WTC11 (cell line): Measurements from ENCODE around the gene CFAP299. TPM values are rescaled to one million over a fixed set of nuclear protein-coding genes. Genes with fewer than 3 reads are reported as not detected.

ENCODE experiments used
- ATAC-seq: fragments of 200-7000 bp; cut with Tn5 transposase; 2 replicates; pipeline ENCODE4 v1.10.0; 2021; ENCODE audit warnings: mild to moderate bottlenecking, moderate library complexity
- CTCF ChIA-PET: fragments of 300-600 bp; sonication (Branson Sonifier 250); formaldehyde crosslinking; loops from one replicate; lab custom pipeline; 2021; ENCODE audit warnings: antibody characterized with exemption; lab: Charles Lee
- POLR2A ChIA-PET: fragments of 350-600 bp; sonication (Branson Sonifier 250); formaldehyde crosslinking; loops from one replicate; lab custom pipeline; 2021; ENCODE audit warnings: antibody characterized with exemption; lab: Charles Lee
- DNase-seq: peaks from one replicate; pipeline ENCODE4 v3.0.0; 2021; ENCODE audit warnings: low spot score
- H3K27ac Mint-ChIP-seq: 2 replicates; pipeline ENCODE4 v1.8.0; 2021; ENCODE audit warnings: mixed read lengths
- H3K27me3 Mint-ChIP-seq: 2 replicates; pipeline ENCODE4 v1.8.0; 2021; ENCODE audit warnings: low read depth, mild to moderate bottlenecking, moderate library complexity, mixed read lengths
- H3K36me3 Mint-ChIP-seq: 2 replicates; pipeline ENCODE4 v1.8.0; 2021; ENCODE audit warnings: mixed read lengths
- H3K4me1 Mint-ChIP-seq: 2 replicates; pipeline ENCODE4 v1.8.0; 2022; ENCODE audit warnings: mixed read lengths
- H3K4me3 Mint-ChIP-seq: 2 replicates; pipeline ENCODE4 v1.8.0; 2021; ENCODE audit warnings: mild to moderate bottlenecking, moderate library complexity, mixed read lengths
- H3K9me3 Mint-ChIP-seq: 2 replicates; pipeline ENCODE4 v1.8.0; 2021; ENCODE audit warnings: mixed read lengths
- AR ChIP-seq: fragments of 250-450 bp; sonication (Bioruptor Pico); IDR thresholded peaks from 2 replicates; pipeline ENCODE4 v1.9.0; 2021; ENCODE audit warnings: mild to moderate bottlenecking
- ATF6 ChIP-seq: sonication (generic); formaldehyde crosslinking; IDR thresholded peaks from 2 replicates; pipeline ENCODE4 v1.8.1; 2023; ENCODE audit warnings: mild to moderate bottlenecking, missing genetic modification reagents
- E2F1 ChIP-seq: sonication (generic); formaldehyde crosslinking; IDR thresholded peaks from 2 replicates; pipeline ENCODE4 v1.8.0; 2022; ENCODE audit warnings: mild to moderate bottlenecking, missing genetic modification reagents
- EMX1 ChIP-seq: fragments of 250-450 bp; sonication (Bioruptor Pico); IDR thresholded peaks from 2 replicates; pipeline ENCODE4 v1.8.0; 2021; ENCODE audit warnings: mild to moderate bottlenecking
- IRF1 ChIP-seq: sonication (generic); formaldehyde crosslinking; IDR thresholded peaks from 2 replicates; pipeline ENCODE4 v1.8.0; 2023; ENCODE audit warnings: missing genetic modification reagents
- KAT7 ChIP-seq: sonication (generic); formaldehyde crosslinking; IDR thresholded peaks from 2 replicates; pipeline ENCODE4 v1.8.1; 2023; ENCODE audit warnings: missing genetic modification reagents, mild to moderate bottlenecking, borderline replicate concordance
- MLX ChIP-seq: sonication (generic); formaldehyde crosslinking; IDR thresholded peaks from 2 replicates; pipeline ENCODE4 v1.8.1; 2023; ENCODE audit warnings: mild to moderate bottlenecking, missing genetic modification reagents, moderate library complexity
- MXD4 ChIP-seq: fragments of 250-450 bp; sonication (Bioruptor Pico); IDR thresholded peaks from 2 replicates; pipeline ENCODE4 v1.8.0; 2021; ENCODE audit warnings: mild to moderate bottlenecking, moderate library complexity, borderline replicate concordance
- NR3C1 ChIP-seq: sonication (generic); formaldehyde crosslinking; conservative IDR thresholded peaks from 2 replicates; pipeline ENCODE4 v1.8.1; 2023; ENCODE audit warnings: low read depth, mild to moderate bottlenecking, missing genetic modification reagents
- OVOL2 ChIP-seq: fragments of 250-450 bp; sonication (Bioruptor Pico); IDR thresholded peaks from 2 replicates; pipeline ENCODE4 v1.9.0; 2021; ENCODE audit warnings: mild to moderate bottlenecking, borderline replicate concordance
- STAT6 ChIP-seq: sonication (generic); formaldehyde crosslinking; conservative IDR thresholded peaks from 2 replicates; pipeline ENCODE4 v1.8.1; 2023; ENCODE audit warnings: mild to moderate bottlenecking, low read depth, missing genetic modification reagents, moderate library complexity
- TP53 ChIP-seq: sonication (generic); formaldehyde crosslinking; IDR thresholded peaks from 2 replicates; pipeline ENCODE4 v1.8.1; 2023; ENCODE audit warnings: mild to moderate bottlenecking, missing genetic modification reagents
- ZBTB21 ChIP-seq: sonication (generic); formaldehyde crosslinking; IDR thresholded peaks from 2 replicates; pipeline ENCODE4 v1.8.1; 2023; ENCODE audit warnings: mild to moderate bottlenecking, missing genetic modification reagents, borderline replicate concordance
- ZBTB43 ChIP-seq: sonication (generic); formaldehyde crosslinking; IDR thresholded peaks from 2 replicates; pipeline ENCODE4 v1.8.1; 2023; ENCODE audit warnings: mild to moderate bottlenecking, missing genetic modification reagents
- ZNF416 ChIP-seq: fragments of 250-450 bp; sonication (Bioruptor Pico); IDR thresholded peaks from 2 replicates; pipeline ENCODE4 v1.9.0; 2021; ENCODE audit warnings: mild to moderate bottlenecking, inconsistent platforms
- ZNF532 ChIP-seq: fragments of 250-450 bp; sonication (Bioruptor Pico); IDR thresholded peaks from 2 replicates; pipeline ENCODE4 v1.9.0; 2021; ENCODE audit warnings: mild to moderate bottlenecking, borderline replicate concordance
- total RNA-seq: library from RNA; stranded (reverse); gene quantifications from 3 replicates; pipeline ENCODE4 v1.2.3, GENCODE V29; 2021

CFAP299 gene
- total RNA-seq, 1 experiment from 2014 or later: not detected

GRCh38 chr4:80568891-80569290 lies 233.4 kb downstream of the CFAP299 start:
- H3K27me3 Mint-ChIP-seq: no peaks in the 10 kb centered on the region
- no peak overlapping the region for H3K4me3 Mint-ChIP-seq
- DNase-seq (no peak), ATAC-seq (peak; percentile 59)
- peaks cover 4% of the 10 kb centered on the region for H3K9me3 Mint-ChIP-seq
- POLR2A ChIA-PET: no interaction called here
- CTCF ChIA-PET: interaction anchor here (0.9 kb wide), 1 partner anchor 206 kb away, joined by 3 read pairs; no protein-coding TSS in a partner anchor
- no peaks in the 10 kb centered on the region for H3K36me3 Mint-ChIP-seq
- TF ChIP-seq STAT6 (CRISPR knock-in tag): no peak
- TF ChIP-seq TP53: no peak
- no peak for TF ChIP-seq EMX1 (CRISPR knock-in tag)
- TF ChIP-seq ZNF532: no peak
- no peak for TF ChIP-seq ZBTB43 (CRISPR knock-in tag)
- no peak for TF ChIP-seq MLX (CRISPR knock-in tag)
- TF ChIP-seq ZNF416 (CRISPR knock-in tag): no peak
- no peak for TF ChIP-seq OVOL2 (CRISPR knock-in tag)
- TF ChIP-seq ZBTB21: no peak
- TF ChIP-seq MXD4 (CRISPR knock-in tag): no peak
- no peak for TF ChIP-seq KAT7
- TF ChIP-seq IRF1 (CRISPR knock-in tag): no peak
- TF ChIP-seq E2F1 (CRISPR knock-in tag): no peak
- TF ChIP-seq AR (CRISPR knock-in tag): no peak
- no peak for TF ChIP-seq NR3C1 (CRISPR knock-in tag)
- TF ChIP-seq ATF6 (CRISPR knock-in tag): no peak
- H3K4me1 Mint-ChIP-seq: peaks cover 10% of the 10 kb centered on the region
- no peak overlapping the region for H3K27ac Mint-ChIP-seq
